Gastroesophageal sphincter (tissue), 4 donors: Measurements from ENCODE around the gene PLXNA2. TPM values are rescaled to one million over a fixed set of nuclear protein-coding genes. Genes with fewer than 3 reads are reported as not detected.

Experiments
- ATAC-seq: fragments of 150-250 bp; one replicate; pipeline ENCODE4 v1.9.1; 2016; ENCODE audit warnings: mild to moderate bottlenecking, moderate library complexity
- H3K27ac ChIP-seq, 4 donors: fragments of 200-600 bp; sonication (generic) in 3 of 4; 1 replicate in 3 of 4; 2 replicates in 1 of 4; pipeline ENCODE4 v1.5.1; 2016 to 2019
- H3K27me3 ChIP-seq: fragments of 200-600 bp; sonication (generic); one replicate; pipeline ENCODE4 v1.5.1; 2019
- H3K36me3 ChIP-seq, 2 donors: fragments of 200-600 bp; sonication (generic); one replicate each; pipeline ENCODE4 v1.5.1; 2019; ENCODE audit warnings: control low read depth in 1 of 2
- H3K4me1 ChIP-seq, 3 donors: fragments of 200-600 bp; sonication (generic); 1 replicate in 2 of 3; 2 replicates in 1 of 3; pipeline ENCODE4 v1.5.1; 2016 to 2019; ENCODE audit warnings: control low read depth in 2 of 3
- H3K4me3 ChIP-seq, 2 donors: fragments of 200-600 bp; sonication (generic); one replicate each; pipeline ENCODE4 v1.5.1; 2019; ENCODE audit warnings: mild to moderate bottlenecking in 1 of 2, moderate library complexity in 1 of 2
- H3K9me3 ChIP-seq, 3 donors: fragments of 200-600 bp; sonication (generic); one replicate each; pipeline ENCODE4 v1.5.1; 2017 to 2019; ENCODE audit warnings: control low read depth in 2 of 3
- EP300 ChIP-seq: sonication (generic); formaldehyde crosslinking; IDR thresholded peaks from one replicate; pipeline ENCODE4 v1.6.1; 2017; ENCODE audit warnings: antibody characterized with exemption, mild to moderate bottlenecking
- POLR2A ChIP-seq, 2 donors: fragments of 450-650 bp; IDR thresholded peaks; one replicate each; pipeline ENCODE4 v1.6.1; 2017; ENCODE audit warnings: antibody characterized with exemption in 2 of 2, mild to moderate bottlenecking in 2 of 2, moderate library complexity in 1 of 2
- POLR2AphosphoS5 ChIP-seq: sonication (generic); formaldehyde crosslinking; IDR thresholded peaks from one replicate; pipeline ENCODE4 v1.6.1; 2017; ENCODE audit warnings: antibody characterized with exemption
- WGBS, 2 donors: methylation state at CpG; one replicate each; pipeline ENCODE4 v1.1.5; 2018; ENCODE audit warnings: low coverage in 1 of 2; 5-methylcytosine and 5-hydroxymethylcytosine counted together
- total RNA-seq, 4 donors: library from RNA; depleted of rRNA; stranded (reverse); fragments of >200 nt; gene quantifications; one replicate each; pipeline ENCODE4 v1.1.0, GENCODE V29; 2016
- TF ChIP-seq, protein P1 (sequence below), 4 experiments: fragments of 200-600 bp in 2 of 4; fragments of 450-650 bp in 2 of 4; sonication (generic) in 1 of 4; IDR thresholded peaks; one replicate each; pipeline ENCODE4 v1.5.1; 2017 to 2019; ENCODE audit warnings: antibody characterized with exemption in 4 of 4, mild to moderate bottlenecking in 2 of 4, moderate library complexity in 2 of 4

PLXNA2 gene
- total RNA-seq, 4 donors from 2014 or later, result 12.5 to 38.3 (median 32.0) TPM

- H3K27me3 ChIP-seq, result no peaks in the 10 kb centered on the region
- peak overlapping the region; percentile 39 to 91 (median 83) for H3K27ac ChIP-seq
- TF ChIP-seq EP300, result no peak
- TF ChIP-seq, protein P1, sequence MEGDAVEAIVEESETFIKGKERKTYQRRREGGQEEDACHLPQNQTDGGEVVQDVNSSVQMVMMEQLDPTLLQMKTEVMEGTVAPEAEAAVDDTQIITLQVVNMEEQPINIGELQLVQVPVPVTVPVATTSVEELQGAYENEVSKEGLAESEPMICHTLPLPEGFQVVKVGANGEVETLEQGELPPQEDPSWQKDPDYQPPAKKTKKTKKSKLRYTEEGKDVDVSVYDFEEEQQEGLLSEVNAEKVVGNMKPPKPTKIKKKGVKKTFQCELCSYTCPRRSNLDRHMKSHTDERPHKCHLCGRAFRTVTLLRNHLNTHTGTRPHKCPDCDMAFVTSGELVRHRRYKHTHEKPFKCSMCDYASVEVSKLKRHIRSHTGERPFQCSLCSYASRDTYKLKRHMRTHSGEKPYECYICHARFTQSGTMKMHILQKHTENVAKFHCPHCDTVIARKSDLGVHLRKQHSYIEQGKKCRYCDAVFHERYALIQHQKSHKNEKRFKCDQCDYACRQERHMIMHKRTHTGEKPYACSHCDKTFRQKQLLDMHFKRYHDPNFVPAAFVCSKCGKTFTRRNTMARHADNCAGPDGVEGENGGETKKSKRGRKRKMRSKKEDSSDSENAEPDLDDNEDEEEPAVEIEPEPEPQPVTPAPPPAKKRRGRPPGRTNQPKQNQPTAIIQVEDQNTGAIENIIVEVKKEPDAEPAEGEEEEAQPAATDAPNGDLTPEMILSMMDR (IDR thresholded peaks at IDR 0.05), result peak in 1 of 4 experiments; percentile 5
- no peak for TF ChIP-seq POLR2AphosphoS5
- TF ChIP-seq POLR2A (IDR thresholded peaks at IDR 0.05), result no peak
- WGBS, 2 donors, result 61 to 72% methylated on average over 4 to 7 of the region's 9 CpGs
- H3K36me3 ChIP-seq, result no peaks in the 10 kb centered on the region
- peaks cover 28 to 100% (median 76%) of the 10 kb centered on the region in 3 donors for H3K4me1 ChIP-seq
- H3K4me3 ChIP-seq, result peak overlapping the region in 1 of 2 donors; percentile 3
- H3K9me3 ChIP-seq, result no peaks in the 10 kb centered on the region
- no peak for ATAC-seq
Measured at GRCh38 chr1:208235356-208235981, 8.7 kb downstream of the PLXNA2 start.

- no peak overlapping the region for H3K4me3 ChIP-seq
- H3K27ac ChIP-seq, result peak overlapping the region; percentile 74 to 91 (median 83)
- ATAC-seq, result no peak
- peaks cover 28 to 100% (median 71%) of the 10 kb centered on the region in 3 donors for H3K4me1 ChIP-seq
- no peaks in the 10 kb centered on the region for H3K9me3 ChIP-seq
- TF ChIP-seq EP300, result no peak
- TF ChIP-seq, protein P1 (IDR thresholded peaks at IDR 0.05), result no peak
- TF ChIP-seq POLR2AphosphoS5, result no peak
- TF ChIP-seq POLR2A (IDR thresholded peaks at IDR 0.05), result no peak
- WGBS, 2 donors, result 61 to 63% methylated on average over 4 to 5 of the region's 5 CpGs
- H3K36me3 ChIP-seq, result no peaks in the 10 kb centered on the region
- no peaks in the 10 kb centered on the region for H3K27me3 ChIP-seq
Measured at GRCh38 chr1:208234721-208235120, 9.5 kb downstream of the PLXNA2 start.

- no peaks in the 10 kb centered on the region for H3K27me3 ChIP-seq
- no peak for TF ChIP-seq POLR2A (IDR thresholded peaks at IDR 0.05)
- TF ChIP-seq, protein P1 (IDR thresholded peaks at IDR 0.05), result no peak
- no peak for TF ChIP-seq EP300
- no peak for TF ChIP-seq POLR2AphosphoS5
- H3K27ac ChIP-seq, result peak overlapping the region; percentile 74 to 91 (median 83)
- no peak overlapping the region for H3K4me3 ChIP-seq
- peaks cover 28 to 100% (median 65%) of the 10 kb centered on the region in 3 donors for H3K4me1 ChIP-seq
- no peaks in the 10 kb centered on the region for H3K9me3 ChIP-seq
- no peaks in the 10 kb centered on the region for H3K36me3 ChIP-seq
- no peak for ATAC-seq
- 33 to 57% methylated on average over 1 to 3 of the region's 3 CpGs for WGBS, 2 donors
Measured at GRCh38 chr1:208233978-208234377, 10.2 kb downstream of the PLXNA2 start.

GRCh38 chr1:208233546-208233945 is 10.6 kb downstream of the PLXNA2 start:
- TF ChIP-seq POLR2AphosphoS5 (peak; percentile 37), POLR2A (IDR thresholded peaks at IDR 0.05) (no peak)
- no peak overlapping the region for H3K4me3 ChIP-seq
- peaks cover 28 to 100% (median 62%) of the 10 kb centered on the region in 3 donors for H3K4me1 ChIP-seq
- WGBS, 2 donors, result 33% methylated on average over 2 of the region's 5 CpGs; no CpG with 5 or more reads in 1 of the 2 donors
- no peaks in the 10 kb centered on the region for H3K9me3 ChIP-seq
- H3K27me3 ChIP-seq, result no peaks in the 10 kb centered on the region
- ATAC-seq, result peak; percentile 41
- H3K27ac ChIP-seq, result peak overlapping the region; percentile 74 to 91 (median 83)
- H3K36me3 ChIP-seq, result no peaks in the 10 kb centered on the region

- H3K4me3 ChIP-seq, result no peak overlapping the region
- no peaks in the 10 kb centered on the region for H3K9me3 ChIP-seq
- H3K27me3 ChIP-seq, result no peaks in the 10 kb centered on the region
- peaks cover 34 to 100% (median 67%) of the 10 kb centered on the region in 3 donors for H3K4me1 ChIP-seq
- H3K36me3 ChIP-seq, result no peaks in the 10 kb centered on the region
- WGBS, 2 donors, result 50 to 67% methylated on average over 2 to 3 of the region's 3 CpGs
- H3K27ac ChIP-seq, result peak overlapping the region; percentile 31 to 91 (median 83)
- ATAC-seq, result no peak
- TF ChIP-seq, protein P1 (IDR thresholded peaks at IDR 0.05), result no peak
- no peak for TF ChIP-seq POLR2A (IDR thresholded peaks at IDR 0.05)
- no peak for TF ChIP-seq EP300
- no peak for TF ChIP-seq POLR2AphosphoS5
Measured at GRCh38 chr1:208232662-208233038, 11.5 kb downstream of the PLXNA2 start.
